22Rv1 (cell line): Measurements from ENCODE around the gene POLR2I.

Source experiments
- ZFX ChIP-seq: fragments of 450-650 bp; IDR thresholded peaks from 2 replicates; pipeline ENCODE4 v1.6.1; 2017; ENCODE audit warnings: antibody characterized with exemption, borderline replicate concordance
- TF ChIP-seq, protein P1 (sequence below): fragments of 450-650 bp; IDR thresholded peaks from 2 replicates; pipeline ENCODE4 v1.5.1; 2017; ENCODE audit warnings: mild to moderate bottlenecking

DNA sequence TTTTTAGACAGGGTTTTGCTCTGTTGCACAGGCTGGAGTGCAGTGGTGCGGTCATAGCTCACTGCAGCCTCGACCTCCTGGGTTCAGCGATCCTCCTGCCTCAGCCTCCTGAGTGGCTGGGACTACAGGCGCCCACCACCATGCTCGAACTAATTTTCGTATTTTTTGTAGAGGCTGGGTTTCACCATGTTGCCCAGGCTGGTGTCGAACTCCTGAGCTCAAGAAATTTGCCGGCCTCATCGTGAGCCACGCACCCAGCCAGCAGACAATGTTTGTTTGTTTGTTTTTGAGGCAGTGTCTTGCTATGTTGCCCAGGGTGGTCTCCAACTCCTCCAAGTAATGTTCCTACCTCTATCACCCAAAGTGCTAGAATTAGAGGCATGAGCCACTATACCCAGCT lies 38.5 kb upstream of the POLR2I start:
- TF ChIP-seq ZFX, result no peak
- TF ChIP-seq, protein P1, sequence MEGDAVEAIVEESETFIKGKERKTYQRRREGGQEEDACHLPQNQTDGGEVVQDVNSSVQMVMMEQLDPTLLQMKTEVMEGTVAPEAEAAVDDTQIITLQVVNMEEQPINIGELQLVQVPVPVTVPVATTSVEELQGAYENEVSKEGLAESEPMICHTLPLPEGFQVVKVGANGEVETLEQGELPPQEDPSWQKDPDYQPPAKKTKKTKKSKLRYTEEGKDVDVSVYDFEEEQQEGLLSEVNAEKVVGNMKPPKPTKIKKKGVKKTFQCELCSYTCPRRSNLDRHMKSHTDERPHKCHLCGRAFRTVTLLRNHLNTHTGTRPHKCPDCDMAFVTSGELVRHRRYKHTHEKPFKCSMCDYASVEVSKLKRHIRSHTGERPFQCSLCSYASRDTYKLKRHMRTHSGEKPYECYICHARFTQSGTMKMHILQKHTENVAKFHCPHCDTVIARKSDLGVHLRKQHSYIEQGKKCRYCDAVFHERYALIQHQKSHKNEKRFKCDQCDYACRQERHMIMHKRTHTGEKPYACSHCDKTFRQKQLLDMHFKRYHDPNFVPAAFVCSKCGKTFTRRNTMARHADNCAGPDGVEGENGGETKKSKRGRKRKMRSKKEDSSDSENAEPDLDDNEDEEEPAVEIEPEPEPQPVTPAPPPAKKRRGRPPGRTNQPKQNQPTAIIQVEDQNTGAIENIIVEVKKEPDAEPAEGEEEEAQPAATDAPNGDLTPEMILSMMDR, result no peak
